SHP77 (cell line): ENCODE results near the gene AK3.

Experiments
- DNase-seq, 2 experiments: peaks; one replicate each; lab custom pipeline; 2025; lab: John Stamatoyannopoulos, UW

AK3 gene

GRCh38 chr9:4706021-4706420, 35.0 kb downstream of the AK3 start:
- no peak for DNase-seq

GRCh38 chr9:4704129-4704528, 36.9 kb downstream of the AK3 start:
- DNase-seq: no peak

GRCh38 chr9:4701526-4701925, 39.5 kb downstream of the AK3 start:
- no peak for DNase-seq

GRCh38 chr9:4700932-4701331, 40.1 kb downstream of the AK3 start:
- no peak for DNase-seq

GRCh38 chr9:4700091-4700490, 40.9 kb downstream of the AK3 start:
- DNase-seq: no peak

GRCh38 chr9:4691795-4692194, 49.2 kb downstream of the AK3 start:
- no peak for DNase-seq

- no peak for DNase-seq
Observed at GRCh38 chr9:4690144-4690543, 50.9 kb downstream of the AK3 start.

GRCh38 chr9:4689687-4690104, 51.3 kb downstream of the AK3 start:
- DNase-seq: no peak

GRCh38 chr9:4689021-4689420, 52.0 kb downstream of the AK3 start:
- DNase-seq: no peak

- DNase-seq: no peak
Observed at GRCh38 chr9:4686584-4686983, 54.4 kb downstream of the AK3 start.

GRCh38 chr9:4686112-4686511, 54.9 kb downstream of the AK3 start:
- DNase-seq: no peak

GRCh38 chr9:4684820-4685219, 56.2 kb downstream of the AK3 start:
- DNase-seq: no peak

- DNase-seq: no peak
Observed at GRCh38 chr9:4680750-4681149, 60.3 kb downstream of the AK3 start.

- no peak for DNase-seq
Observed at GRCh38 chr9:4680173-4680525, 60.9 kb downstream of the AK3 start.

GRCh38 chr9:4679268-4680172, 61.5 kb downstream of the AK3 start, which contains the start of gene CDC37L1:
TSS of gene CDC37L1 (plus strand) at chr9:4679569. CDS start at chr9:4679768, 199 bp downstream.
- DNase-seq: peak; percentile 85

GRCh38 chr9:4678679-4679267, 62.2 kb downstream of the AK3 start:
- DNase-seq: no peak

GRCh38 chr9:4677392-4677791, 63.6 kb downstream of the AK3 start:
- DNase-seq: no peak

GRCh38 chr9:4674783-4675182, 66.2 kb downstream of the AK3 start:
- DNase-seq: no peak

- no peak for DNase-seq
Observed at GRCh38 chr9:4671737-4672136, 69.3 kb downstream of the AK3 start.

GRCh38 chr9:4670591-4670990, 70.4 kb downstream of the AK3 start:
- no peak for DNase-seq

- DNase-seq: no peak
Observed at GRCh38 chr9:4669890-4670289, 71.1 kb downstream of the AK3 start.

- no peak for DNase-seq
Observed at GRCh38 chr9:4668604-4669003, 72.4 kb downstream of the AK3 start.

GRCh38 chr9:4667681-4668080, 73.3 kb downstream of the AK3 start:
- no peak for DNase-seq
